T-helper 1 cell treated with Interleukin-12 subunit alpha and Interleukin-12 subunit beta and Interleukin-4 antibody, amounts not matched to agents 30 ng/mL and 1 ng/mL, for 36 hours (primary cell): ENCODE results near the gene PMP22. TPM values are rescaled to one million over a fixed set of nuclear protein-coding genes. Genes with fewer than 3 reads are reported as not detected.

ENCODE experiments used
- intact Hi-C: fragments of 100-400 bp; cut with micrococcal nuclease; formaldehyde crosslinking; loops from one replicate; pipeline ENCODE4 v1.15.1; 2024
- total RNA-seq: library from RNA; stranded (reverse); gene quantifications from 2 replicates; pipeline ENCODE4 v1.2.3, GENCODE V29; 2022

Gene PMP22
- total RNA-seq, 1 donor from 2014 or later: not detected

- intact Hi-C loops: no loop called here
Measured at GRCh38 chr17:15274017-15274416, 8.9 kb upstream of the PMP22 start.

- intact Hi-C loops: no loop called here
Measured at GRCh38 chr17:15273141-15273793, 8.1 kb upstream of the PMP22 start.

GRCh38 chr17:15271741-15272140 lies 6.6 kb upstream of the PMP22 start:
- intact Hi-C loops: no loop called here

- intact Hi-C loops: no loop called here
Measured at GRCh38 chr17:15270628-15271381, 5.7 kb upstream of the PMP22 start.

GRCh38 chr17:15269780-15270089 lies 4.6 kb upstream of the PMP22 start:
- intact Hi-C loops: no loop called here

GRCh38 chr17:15269087-15269779 lies 4.1 kb upstream of the PMP22 start:
- intact Hi-C loops: no loop called here

- intact Hi-C loops: no loop called here
Measured at GRCh38 chr17:15268461-15268860, 3.3 kb upstream of the PMP22 start.

- intact Hi-C loops: no loop called here
Measured at GRCh38 chr17:15267996-15268395, 2.9 kb upstream of the PMP22 start.

- intact Hi-C loops: no loop called here
Measured at GRCh38 chr17:15266325-15267125, 1.4 kb upstream of the PMP22 start.

GRCh38 chr17:15264542-15264941 lies 584 bp downstream of the PMP22 start:
- intact Hi-C loops: no loop called here

GRCh38 chr17:15263680-15264079 lies 1.4 kb downstream of the PMP22 start:
- intact Hi-C loops: no loop called here

- intact Hi-C loops: no loop called here
Measured at GRCh38 chr17:15263206-15263579, 1.9 kb downstream of the PMP22 start.

GRCh38 chr17:15262291-15263205 lies 2.6 kb downstream of the PMP22 start:
- intact Hi-C loops: no loop called here

GRCh38 chr17:15261802-15262290 lies 3.3 kb downstream of the PMP22 start:
- intact Hi-C loops: no loop called here

- intact Hi-C loops: no loop called here
Measured at GRCh38 chr17:15261258-15261801, 3.8 kb downstream of the PMP22 start.

GRCh38 chr17:15260376-15261257 lies 4.5 kb downstream of the PMP22 start:
- intact Hi-C loops: no loop called here

GRCh38 chr17:15257796-15258512 lies 7.2 kb downstream of the PMP22 start:
- intact Hi-C loops: loop anchor here (1.0 kb wide), 3 partner anchors 245 to 740 kb away; no protein-coding TSS in a partner anchor

- intact Hi-C loops: loop anchor here (1.0 kb wide), 3 partner anchors 246 to 741 kb away; no protein-coding TSS in a partner anchor
Measured at GRCh38 chr17:15257258-15257788, 7.8 kb downstream of the PMP22 start.
